ENCODE measurements around the gene THRB. TPM values are rescaled to one million over a fixed set of nuclear protein-coding genes. Genes with fewer than 3 reads are reported as not detected.
"Not testable (repeated sequence)": the region's sequence is repeated elsewhere in the genome, so short reads cannot be mapped to it uniquely, and the experiment has no call there.

Gene THRB
- total RNA-seq, 4 donors from 2014 or later = 6.3 to 10.3 (median 8.5) TPM

- no peak for DNase-seq (ENCODE audit: low spot score in 2 of 2)
- Histone ChIP-seq H3K4me1 (no peaks in the 10 kb centered on the region), H3K9me3 (no peaks in the 10 kb centered on the region), H3K4me3 (no peak overlapping the region), H3K27ac (no peak overlapping the region), H3K27me3 (no peaks in the 10 kb centered on the region), H3K36me3 (no peaks in the 10 kb centered on the region)
- WGBS, 2 donors = 70 to 81% methylated on average over 2 of the region's 2 CpGs
- TF ChIP-seq POLR2A (IDR thresholded peaks at IDR 0.05) = no peak
- TF ChIP-seq EP300 (IDR thresholded peaks at IDR 0.05) = no peak
- no peak for TF ChIP-seq CTCF (IDR thresholded peaks at IDR 0.05)
Measured at GRCh38 chr3:24420224-24420623, 74.4 kb downstream of the THRB start.

GRCh38 chr3:24419067-24419791 is 75.4 kb downstream of the THRB start:
- 82 to 84% methylated on average over 3 of the region's 3 CpGs for WGBS, 2 donors
- Histone ChIP-seq H3K4me1 (no peaks in the 10 kb centered on the region), H3K36me3 (no peaks in the 10 kb centered on the region), H3K27ac (no peak overlapping the region), H3K27me3 (no peaks in the 10 kb centered on the region), H3K9me3 (no peaks in the 10 kb centered on the region), H3K4me3 (no peak overlapping the region)
- TF ChIP-seq CTCF (IDR thresholded peaks at IDR 0.05) (no peak), EP300 (IDR thresholded peaks at IDR 0.05) (no peak), POLR2A (IDR thresholded peaks at IDR 0.05) (no peak)
- no peak for DNase-seq (ENCODE audit: low spot score in 2 of 2)

GRCh38 chr3:24417730-24418129 is 76.9 kb downstream of the THRB start:
- Histone ChIP-seq H3K4me1 (no peaks in the 10 kb centered on the region), H3K9me3 (no peaks in the 10 kb centered on the region), H3K4me3 (no peak overlapping the region), H3K27me3 (no peaks in the 10 kb centered on the region), H3K36me3 (no peaks in the 10 kb centered on the region), H3K27ac (no peak overlapping the region)
- no peak for TF ChIP-seq CTCF (IDR thresholded peaks at IDR 0.05)
- TF ChIP-seq POLR2A (IDR thresholded peaks at IDR 0.05) = no peak
- TF ChIP-seq EP300 (IDR thresholded peaks at IDR 0.05) = no peak
- 87 to 98% methylated on average over 2 of the region's 2 CpGs for WGBS, 2 donors
- DNase-seq (ENCODE audit: low spot score in 2 of 2) = no peak

GRCh38 chr3:24416224-24416623 is 78.4 kb downstream of the THRB start:
- no peak overlapping the region for H3K27ac ChIP-seq
- TF ChIP-seq POLR2A (IDR thresholded peaks at IDR 0.05) (no peak), CTCF (IDR thresholded peaks at IDR 0.05) (no peak), EP300 (IDR thresholded peaks at IDR 0.05) (no peak)
- no peaks in the 10 kb centered on the region for H3K9me3 ChIP-seq
- no peak overlapping the region for H3K4me3 ChIP-seq
- no peaks in the 10 kb centered on the region for H3K27me3 ChIP-seq
- H3K4me1 ChIP-seq = no peaks in the 10 kb centered on the region
- 69 to 72% methylated on average over 4 of the region's 4 CpGs for WGBS, 2 donors
- DNase-seq (ENCODE audit: low spot score in 2 of 2) = no peak
- H3K36me3 ChIP-seq = no peaks in the 10 kb centered on the region

- Histone ChIP-seq H3K4me1 (no peaks in the 10 kb centered on the region), H3K27me3 (no peaks in the 10 kb centered on the region), H3K4me3 (no peak overlapping the region), H3K36me3 (no peaks in the 10 kb centered on the region), H3K9me3 (no peaks in the 10 kb centered on the region), H3K27ac (no peak overlapping the region)
- TF ChIP-seq POLR2A (IDR thresholded peaks at IDR 0.05) (no peak), CTCF (IDR thresholded peaks at IDR 0.05) (no peak), EP300 (IDR thresholded peaks at IDR 0.05) (no peak)
- DNase-seq (ENCODE audit: low spot score in 2 of 2) = no peak
- WGBS, 2 donors = 80 to 92% methylated on average over 3 of the region's 3 CpGs
Measured at GRCh38 chr3:24415824-24416223, 78.8 kb downstream of the THRB start.

- WGBS, 2 donors = 92% methylated on average over 5 of the region's 5 CpGs
Measured at GRCh38 chr3:24413662-24414061, 81.0 kb downstream of the THRB start.

More at GRCh38 chr3:24413662-24414061, 81.0 kb downstream of the THRB start:
- H3K4me1 ChIP-seq; H3K9me3 ChIP-seq; H3K4me3 ChIP-seq; DNase-seq (ENCODE audit: low spot score in 2 of 2); H3K36me3 ChIP-seq; H3K27me3 ChIP-seq; H3K27ac ChIP-seq: not testable (repeated sequence)
